Stimulated activated CD4-positive, alpha-beta T cell treated with anti-CD3 and anti-CD28 coated beads, Interleukin-12 subunit alpha, Interleukin-12 subunit beta, amount 100 ng/mL, for 48 hours (primary cell): Measurements from ENCODE around the gene LAMTOR5.

Source experiments
- DNase-seq, 3 donors: peaks; one replicate each; pipeline ENCODE4 v3.0.0-alpha.2; 2020; ENCODE audit warnings: low read depth in 2 of 3, low spot score in 1 of 3

Gene LAMTOR5

DNA sequence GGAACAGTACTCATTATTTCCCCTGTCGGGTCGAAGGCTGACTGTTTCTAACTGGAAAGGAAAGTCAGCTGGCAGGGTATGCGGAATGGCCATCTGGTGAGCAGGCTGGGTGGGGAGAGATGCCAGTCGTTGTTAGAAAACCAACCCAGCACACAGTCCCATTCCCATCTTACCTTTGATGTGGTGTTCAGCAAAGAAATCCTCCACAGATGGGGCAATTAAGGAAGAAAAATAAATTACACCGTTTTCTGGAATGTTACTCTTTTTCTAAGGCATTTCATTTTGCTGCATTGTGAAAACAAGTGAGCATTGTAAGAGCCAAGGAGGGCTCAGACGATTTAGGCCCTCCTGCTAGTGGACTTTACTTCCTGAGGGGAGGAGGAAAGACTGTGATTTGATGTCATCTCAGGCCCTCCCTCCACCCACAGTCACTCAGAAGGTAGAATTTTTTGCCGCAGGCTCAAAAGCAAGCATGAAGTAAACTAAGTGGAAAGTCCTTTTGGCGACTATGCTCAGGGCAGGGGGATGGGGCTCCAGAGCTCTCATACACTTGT is 16.7 kb downstream of the LAMTOR5 start, which contains the start of gene SLC16A4:
SLC16A4 (minus strand) TSS at position 335 of the 554 bp plus-strand sequence. CDS start 1,703 bp downstream, outside the sequence.
- DNase-seq: no peak

DNA sequence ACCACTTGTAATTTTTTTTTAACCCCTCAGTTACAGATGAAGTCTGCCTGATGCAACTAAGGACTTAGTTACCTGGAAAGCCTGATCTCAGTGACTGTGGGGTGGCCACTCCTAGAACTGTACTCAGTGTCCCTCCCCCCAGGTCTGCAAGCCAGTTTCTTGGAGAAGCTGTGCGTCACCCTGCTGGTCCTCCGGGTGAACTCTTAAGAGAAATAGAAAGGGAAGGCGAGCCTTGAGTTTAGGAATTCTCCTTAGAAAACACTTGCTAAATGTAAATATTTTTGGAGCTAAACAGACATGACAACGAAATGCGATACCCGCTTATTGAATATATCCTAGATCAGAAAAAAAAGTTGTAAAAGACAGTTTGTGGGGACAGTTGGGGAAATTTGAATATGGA is 17.4 kb downstream of the LAMTOR5 start:
- no peak for DNase-seq

- DNase-seq: no peak
These were observed 20.3 kb downstream of the LAMTOR5 start for GRCh38 chr1:110387048-110387754.

- no peak for DNase-seq
These were observed 22.1 kb downstream of the LAMTOR5 start for GRCh38 chr1:110385369-110385768.

DNA sequence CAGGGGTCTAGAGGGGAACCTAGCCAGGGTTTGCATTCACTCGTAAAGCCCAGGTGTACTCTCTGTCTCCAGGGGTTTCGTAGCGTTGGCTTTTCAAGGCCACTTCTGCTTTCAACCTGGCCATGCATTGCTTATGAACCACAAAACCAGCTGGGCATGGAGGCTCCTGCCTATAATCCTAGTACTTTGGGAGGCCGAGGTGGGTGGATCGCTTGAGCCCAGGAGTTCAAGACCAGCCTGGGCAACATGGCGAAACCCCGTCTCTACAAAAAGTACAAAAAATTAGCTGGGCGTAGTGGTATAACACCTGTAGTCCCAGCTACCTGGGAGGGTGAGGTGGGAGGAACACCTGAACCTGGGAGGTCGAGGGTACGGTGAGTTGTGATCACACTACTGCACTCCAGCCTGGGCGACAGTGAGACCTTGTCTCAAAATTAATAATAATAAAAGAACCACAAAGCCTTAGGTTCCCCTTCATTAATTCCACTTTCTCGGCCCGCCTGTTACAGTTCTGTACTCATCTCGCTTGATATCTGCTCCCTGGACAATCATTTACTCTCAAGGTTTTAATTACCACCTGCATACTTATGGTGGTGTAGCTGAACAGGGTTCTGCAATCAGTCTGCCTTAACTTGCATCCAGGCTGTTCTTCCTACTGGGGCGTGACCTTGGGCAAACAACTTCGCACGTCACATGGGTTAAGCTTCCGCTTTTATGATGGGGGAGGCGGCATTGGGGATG is 22.7 kb downstream of the LAMTOR5 start:
- DNase-seq: no peak

DNA sequence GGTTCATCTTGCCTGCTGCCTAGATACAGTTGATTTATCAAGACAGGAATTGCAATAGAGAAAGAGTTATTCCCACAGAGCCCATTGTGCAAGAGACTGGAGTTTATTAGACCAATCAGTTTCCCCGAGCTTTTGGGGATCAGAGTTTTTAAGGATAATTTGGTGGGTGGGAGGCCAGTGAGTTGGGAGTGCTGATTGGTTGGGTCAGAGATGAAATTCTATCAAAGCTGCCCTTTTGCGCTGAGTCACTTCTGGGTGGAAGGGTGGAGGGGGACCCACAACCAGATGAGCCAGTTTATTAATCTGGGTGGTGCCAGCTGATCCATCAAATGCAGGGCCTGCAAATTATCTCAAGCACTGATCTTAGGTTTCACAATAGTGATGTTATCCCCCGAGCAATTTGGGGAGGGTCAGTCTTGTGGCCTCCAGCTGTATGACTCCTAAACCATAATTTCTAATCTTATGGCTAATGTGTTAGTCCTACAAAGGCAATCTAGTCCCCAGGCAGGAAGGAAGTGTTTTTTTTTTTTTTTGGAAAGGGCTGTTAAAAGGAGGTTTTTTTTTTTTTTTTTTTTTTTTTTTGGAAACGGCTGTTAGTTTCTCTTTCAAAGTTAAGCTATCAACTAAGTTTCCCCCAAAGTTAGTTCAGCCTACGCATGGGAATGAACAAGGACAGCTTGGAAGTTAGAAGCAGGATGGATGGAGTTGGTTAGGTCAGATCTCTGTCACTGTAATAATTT is 24.1 kb downstream of the LAMTOR5 start:
- DNase-seq: no peak

GRCh38 chr1:110380672-110381283 is 26.7 kb downstream of the LAMTOR5 start:
- DNase-seq: no peak

DNA sequence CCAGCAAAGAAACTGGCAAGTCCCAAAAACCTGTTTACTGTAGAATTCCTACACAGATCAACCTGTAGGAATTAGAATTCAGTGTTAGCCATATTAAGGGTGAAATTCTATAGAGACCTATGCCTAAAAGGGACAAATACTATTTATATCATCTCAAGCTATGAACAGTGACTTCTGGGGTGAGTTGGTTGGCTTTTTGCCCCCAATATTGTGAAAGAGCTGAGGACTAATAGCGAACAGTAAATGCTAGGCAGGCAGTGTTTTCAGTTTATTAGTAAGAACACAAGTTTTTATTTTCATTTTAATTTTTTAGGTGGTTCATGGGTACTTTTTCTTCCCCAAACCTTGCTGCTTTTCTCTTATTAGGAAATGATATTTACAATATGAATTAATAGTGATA is 32.0 kb downstream of the LAMTOR5 start:
- no peak for DNase-seq

DNA sequence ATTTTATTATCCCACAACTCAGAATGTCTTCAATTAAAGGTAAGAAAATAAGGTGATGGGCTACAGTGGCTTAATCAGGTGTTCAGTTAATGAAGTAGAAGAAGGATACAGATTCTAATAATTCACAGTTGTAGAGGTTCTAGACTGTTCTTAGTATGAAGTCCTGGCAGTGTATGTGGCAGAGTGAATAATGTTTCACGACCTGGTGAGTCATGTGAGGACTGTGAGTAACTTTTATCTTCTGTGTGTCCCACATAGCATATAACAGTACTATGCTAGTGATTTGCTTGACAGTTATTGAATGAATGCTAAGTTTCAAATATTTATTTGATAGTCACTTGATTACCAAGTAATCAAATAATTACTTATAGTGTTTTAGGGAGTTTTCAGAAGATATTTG is 36.7 kb downstream of the LAMTOR5 start:
- DNase-seq: peak in 1 of 3 donors; percentile 9

DNA sequence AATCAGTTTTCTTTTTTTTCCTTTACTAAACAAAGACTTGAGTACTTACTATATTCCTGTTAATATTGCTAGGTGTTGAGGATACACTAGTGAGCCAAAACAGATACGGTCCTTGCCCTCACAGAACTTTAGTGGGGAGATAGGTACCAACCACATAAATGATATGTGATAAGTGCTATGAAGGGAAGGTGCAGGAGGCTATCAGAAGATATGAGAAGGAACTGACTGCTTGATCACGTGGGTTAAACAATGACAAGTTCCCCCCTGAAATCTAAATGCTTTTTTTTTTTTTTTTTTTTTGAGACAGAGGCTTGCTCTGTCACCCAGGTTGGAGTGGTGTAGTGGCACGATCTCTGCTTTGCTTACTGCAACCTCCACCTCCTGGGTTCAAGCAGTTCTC is 43.3 kb downstream of the LAMTOR5 start:
- no peak for DNase-seq

GRCh38 chr1:110361856-110362255 is 45.6 kb downstream of the LAMTOR5 start:
- no peak for DNase-seq

DNA sequence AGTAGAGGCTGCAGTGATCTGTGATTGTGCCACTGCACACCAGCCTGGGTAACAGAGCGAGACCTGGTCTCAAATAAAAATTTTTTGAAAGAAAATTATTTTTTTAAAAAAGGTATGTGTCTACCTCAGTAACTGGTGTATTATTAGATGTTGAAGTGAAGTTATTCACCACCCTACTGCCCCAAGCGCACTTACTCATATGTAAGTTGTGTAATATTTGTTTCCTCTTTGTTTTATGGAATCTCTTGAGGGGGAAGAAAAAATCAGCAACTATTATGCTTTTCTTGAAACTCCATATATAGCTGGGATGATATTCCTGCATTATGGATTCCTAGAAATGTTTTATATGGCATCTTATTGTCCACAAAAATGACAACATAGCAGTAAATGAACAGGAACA is 47.1 kb downstream of the LAMTOR5 start:
- no peak for DNase-seq

GRCh38 chr1:110356379-110356778 is 51.1 kb downstream of the LAMTOR5 start:
- no peak for DNase-seq

- DNase-seq: no peak
These were observed 52.2 kb downstream of the LAMTOR5 start for GRCh38 chr1:110355321-110355720.
